ENCODE data around the gene HSPA1B. TPM values are rescaled to one million over a fixed set of nuclear protein-coding genes. Genes with fewer than 3 reads are reported as not detected.
A peak's percentile ranks its signal among the peaks of the same experiment; 100 is the strongest.
"Not testable (repeated sequence)": the region's sequence is repeated elsewhere in the genome, so short reads cannot be mapped to it uniquely, and the experiment has no call there.

HSPA1B gene
- total RNA-seq, 1 donor from 2014 or later, result 65.8 TPM

GRCh38 chr6:31785475-31785874 lies 42.1 kb upstream of the HSPA1B start:
- no peak for DNase-seq (ENCODE audit: extremely low spot score, unreplicated experiment)
- no peaks in the 10 kb centered on the region for H3K4me1 Mint-ChIP-seq (ENCODE audit: unreplicated experiment)
- peaks cover 19% of the 10 kb centered on the region for H3K36me3 Mint-ChIP-seq (ENCODE audit: unreplicated experiment)
- H3K4me3 Mint-ChIP-seq (ENCODE audit: unreplicated experiment), result no peak overlapping the region
- H3K27me3 Mint-ChIP-seq (ENCODE audit: unreplicated experiment), result no peaks in the 10 kb centered on the region
- no peaks in the 10 kb centered on the region for H3K9me3 Mint-ChIP-seq (ENCODE audit: unreplicated experiment)
- TF ChIP-seq CTCF (IDR thresholded peaks at IDR 0.05), result no peak
- no peak overlapping the region for H3K27ac Mint-ChIP-seq (ENCODE audit: unreplicated experiment)

DNA sequence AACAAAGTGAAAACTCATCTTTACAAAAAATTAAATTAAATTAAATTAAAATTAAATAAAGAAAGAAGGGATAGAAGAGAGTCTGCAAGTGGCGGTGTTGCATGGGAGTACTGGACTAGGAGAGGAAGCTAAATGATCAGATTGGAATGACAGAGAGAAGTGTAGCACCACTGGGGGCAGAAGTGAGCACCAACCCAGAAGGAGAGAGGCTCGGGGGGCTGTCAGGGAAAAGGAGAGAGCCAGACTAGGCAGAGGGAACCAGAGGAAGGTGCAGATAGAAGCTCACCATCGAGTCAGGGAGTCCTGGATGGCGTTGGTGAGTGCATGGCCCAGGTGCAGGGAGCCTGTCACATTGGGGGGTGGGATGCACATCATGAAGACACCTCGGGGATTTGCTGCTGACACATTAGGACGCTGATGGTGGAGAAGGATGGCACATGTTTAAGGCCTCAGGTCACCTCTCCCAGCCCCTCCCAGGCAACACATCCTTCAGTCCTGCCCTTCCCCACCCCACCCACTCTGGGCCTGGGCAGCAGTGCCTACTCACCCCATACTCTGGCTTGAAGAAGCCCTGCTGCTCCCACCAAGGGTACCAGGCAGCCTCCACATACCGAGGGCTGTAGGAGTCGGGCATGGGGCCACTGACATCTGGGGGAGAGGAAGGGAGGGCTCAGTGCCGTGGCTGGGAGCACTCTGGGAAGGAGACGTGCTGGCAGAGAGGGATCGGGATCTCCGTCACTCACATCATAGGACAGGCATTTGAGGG lies 36.0 kb upstream of the HSPA1B start:
- H3K4me1 Mint-ChIP-seq (ENCODE audit: unreplicated experiment), result peaks cover 17% of the 10 kb centered on the region
- H3K27ac Mint-ChIP-seq (ENCODE audit: unreplicated experiment), result peak overlapping the region; percentile 70
- H3K27me3 Mint-ChIP-seq (ENCODE audit: unreplicated experiment), result no peaks in the 10 kb centered on the region
- no peak for DNase-seq (ENCODE audit: extremely low spot score, unreplicated experiment)
- no peaks in the 10 kb centered on the region for H3K9me3 Mint-ChIP-seq (ENCODE audit: unreplicated experiment)
- peak; percentile 66 for TF ChIP-seq CTCF (IDR thresholded peaks at IDR 0.05)
- peaks cover 10% of the 10 kb centered on the region for H3K36me3 Mint-ChIP-seq (ENCODE audit: unreplicated experiment)
- no peak overlapping the region for H3K4me3 Mint-ChIP-seq (ENCODE audit: unreplicated experiment)

GRCh38 chr6:31792090-31792374 lies 35.5 kb upstream of the HSPA1B start:
- H3K9me3 Mint-ChIP-seq (ENCODE audit: unreplicated experiment), result no peaks in the 10 kb centered on the region
- H3K36me3 Mint-ChIP-seq (ENCODE audit: unreplicated experiment), result peaks cover 10% of the 10 kb centered on the region
- H3K27ac Mint-ChIP-seq (ENCODE audit: unreplicated experiment), result no peak overlapping the region
- no peak for TF ChIP-seq CTCF (IDR thresholded peaks at IDR 0.05)
- no peak for DNase-seq (ENCODE audit: extremely low spot score, unreplicated experiment)
- no peaks in the 10 kb centered on the region for H3K27me3 Mint-ChIP-seq (ENCODE audit: unreplicated experiment)
- H3K4me3 Mint-ChIP-seq (ENCODE audit: unreplicated experiment), result no peak overlapping the region
- H3K4me1 Mint-ChIP-seq (ENCODE audit: unreplicated experiment), result peaks cover 17% of the 10 kb centered on the region

- Mint-ChIP-seq H3K9me3 (ENCODE audit: unreplicated experiment) (no peaks in the 10 kb centered on the region), H3K36me3 (ENCODE audit: unreplicated experiment) (peaks cover 11% of the 10 kb centered on the region), H3K4me3 (ENCODE audit: unreplicated experiment) (no peak overlapping the region), H3K27me3 (ENCODE audit: unreplicated experiment) (no peaks in the 10 kb centered on the region), H3K27ac (ENCODE audit: unreplicated experiment) (peak overlapping the region; percentile 45), H3K4me1 (ENCODE audit: unreplicated experiment) (peaks cover 17% of the 10 kb centered on the region)
- TF ChIP-seq CTCF (IDR thresholded peaks at IDR 0.05), result no peak
- DNase-seq (ENCODE audit: extremely low spot score, unreplicated experiment), result no peak
These were observed 34.8 kb upstream of the HSPA1B start for GRCh38 chr6:31792761-31793171.

DNA sequence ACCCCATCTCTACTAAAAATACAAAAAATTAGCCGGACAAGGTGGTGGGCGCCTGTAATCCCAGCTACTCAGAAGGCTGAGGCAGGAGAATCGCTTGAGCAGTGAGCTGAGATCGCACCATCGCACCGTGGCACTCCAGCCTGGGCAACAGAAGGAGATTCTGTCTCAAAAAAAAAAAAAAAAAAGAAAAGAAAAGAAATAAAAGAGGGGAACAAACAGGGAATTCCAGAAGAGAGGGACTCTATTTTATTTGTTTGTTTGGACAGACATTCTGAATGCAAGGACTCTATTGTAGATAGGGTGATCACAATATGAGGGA lies 33.7 kb upstream of the HSPA1B start:
- DNase-seq (ENCODE audit: extremely low spot score, unreplicated experiment); H3K9me3 Mint-ChIP-seq (ENCODE audit: unreplicated experiment); H3K27me3 Mint-ChIP-seq (ENCODE audit: unreplicated experiment): not testable (repeated sequence)
- H3K4me1 Mint-ChIP-seq (ENCODE audit: unreplicated experiment), result peaks cover 17% of the 10 kb centered on the region
- H3K27ac Mint-ChIP-seq (ENCODE audit: unreplicated experiment), result peak overlapping the region; percentile 99
- H3K36me3 Mint-ChIP-seq (ENCODE audit: unreplicated experiment), result peaks cover 11% of the 10 kb centered on the region
- peak overlapping the region; percentile 99 for H3K4me3 Mint-ChIP-seq (ENCODE audit: unreplicated experiment)
